Middle frontal gyrus (tissue), 1 donor: Measurements from ENCODE around the gene AOAH.
"Not testable (repeated sequence)": the region's sequence is repeated elsewhere in the genome, so short reads cannot be mapped to it uniquely, and the experiment has no call there.

Experiments used
- DNase-seq: peaks from one replicate; pipeline ENCODE4 v3.0.0-alpha.2; 2015; ENCODE audit warnings: low spot score; ENCODE audit errors: extremely low spot score

Gene AOAH

GRCh38 chr7:36513393-36513792 lies 210.9 kb downstream of the AOAH start:
- DNase-seq = no peak

GRCh38 chr7:36512616-36513015 lies 211.7 kb downstream of the AOAH start:
- DNase-seq = no peak

- no peak for DNase-seq
Measured at GRCh38 chr7:36509962-36510361, 214.3 kb downstream of the AOAH start.

- no peak for DNase-seq
Measured at GRCh38 chr7:36507475-36508440, 216.5 kb downstream of the AOAH start.

- no peak for DNase-seq
Measured at GRCh38 chr7:36506820-36507219, 217.5 kb downstream of the AOAH start.

- no peak for DNase-seq
Measured at GRCh38 chr7:36506130-36506798, 218.0 kb downstream of the AOAH start.

- DNase-seq = not testable (repeated sequence)
Measured at GRCh38 chr7:36504617-36505016, 219.7 kb downstream of the AOAH start.

- DNase-seq = not testable (repeated sequence)
Measured at GRCh38 chr7:36504216-36504615, 220.1 kb downstream of the AOAH start.

- no peak for DNase-seq
Measured at GRCh38 chr7:36497775-36498174, 226.5 kb downstream of the AOAH start.

GRCh38 chr7:36497176-36497575 lies 227.1 kb downstream of the AOAH start:
- not testable (repeated sequence) for DNase-seq

GRCh38 chr7:36496576-36496975 lies 227.7 kb downstream of the AOAH start:
- no peak for DNase-seq

GRCh38 chr7:36491317-36491716 lies 233.0 kb downstream of the AOAH start:
- DNase-seq = no peak

GRCh38 chr7:36490419-36490830 lies 233.9 kb downstream of the AOAH start:
- no peak for DNase-seq

- DNase-seq = not testable (repeated sequence)
Measured at GRCh38 chr7:36488672-36489071, 235.6 kb downstream of the AOAH start.

- peak; percentile 74 for DNase-seq
Measured at GRCh38 chr7:36487756-36488336, 236.4 kb downstream of the AOAH start.

- no peak for DNase-seq
Measured at GRCh38 chr7:36486336-36486735, 238.0 kb downstream of the AOAH start.

- no peak for DNase-seq
Measured at GRCh38 chr7:36484265-36484664, 240.0 kb downstream of the AOAH start.

- DNase-seq = not testable (repeated sequence)
Measured at GRCh38 chr7:36483853-36484252, 240.4 kb downstream of the AOAH start.

- DNase-seq = no peak
Measured at GRCh38 chr7:36478745-36479144, 245.5 kb downstream of the AOAH start.

- no peak for DNase-seq
Measured at GRCh38 chr7:36475381-36475780, 248.9 kb downstream of the AOAH start.

GRCh38 chr7:36475011-36475342 lies 249.3 kb downstream of the AOAH start:
- no peak for DNase-seq
